ENCODE results near the gene MORN4. TPM values are rescaled to one million over a fixed set of nuclear protein-coding genes. Genes with fewer than 3 reads are reported as not detected.

The MORN4 gene
- total RNA-seq, 4 donors from 2014 or later: 3.7 to 8.2 (median 7.1) TPM

GRCh38 chr10:97675222-97675621, 41.9 kb upstream of the MORN4 start:
- peak overlapping the region in 2 of 4 donors; percentile 13 to 64 for H3K27ac ChIP-seq
- DNase-seq (ENCODE audit: low spot score in 2 of 2): no peak
- H3K36me3 ChIP-seq: peaks cover 2 to 81% (median 4%) of the 10 kb centered on the region in 3 donors
- TF ChIP-seq POLR2A (IDR thresholded peaks at IDR 0.05) (no peak), EP300 (IDR thresholded peaks at IDR 0.05) (no peak), CTCF (IDR thresholded peaks at IDR 0.05) (no peak)
- peaks cover 0 to 27% (median 2%) of the 10 kb centered on the region in 4 donors for H3K4me1 ChIP-seq
- H3K27me3 ChIP-seq: no peaks in the 10 kb centered on the region
- no peak overlapping the region for H3K4me3 ChIP-seq
- H3K9me3 ChIP-seq: no peaks in the 10 kb centered on the region
- 81 to 85% methylated on average over 6 to 8 of the region's 9 CpGs for WGBS, 2 donors

- H3K9me3 ChIP-seq: no peaks in the 10 kb centered on the region
- WGBS, 2 donors: 57 to 68% methylated on average over 8 of the region's 8 CpGs
- peaks cover 2 to 81% (median 7%) of the 10 kb centered on the region in 3 donors for H3K36me3 ChIP-seq
- H3K27ac ChIP-seq: peak overlapping the region in 2 of 4 donors; percentile 59 to 64
- TF ChIP-seq CTCF (IDR thresholded peaks at IDR 0.05) (no peak), EP300 (IDR thresholded peaks at IDR 0.05) (peak in 1 of 2 donors; percentile 42)
- H3K4me1 ChIP-seq: peaks cover 0 to 27% (median 2%) of the 10 kb centered on the region in 4 donors
- peak; percentile 45 to 49 for DNase-seq (ENCODE audit: low spot score in 2 of 2)
- no peak overlapping the region for H3K4me3 ChIP-seq
- no peaks in the 10 kb centered on the region for H3K27me3 ChIP-seq
These were observed 40.6 kb upstream of the MORN4 start for GRCh38 chr10:97673736-97674525.

GRCh38 chr10:97669571-97669970, 36.3 kb upstream of the MORN4 start:
- H3K36me3 ChIP-seq: peaks cover 0 to 81% (median 11%) of the 10 kb centered on the region in 3 donors
- peaks cover 0 to 12% (median 0%) of the 10 kb centered on the region in 4 donors for H3K4me1 ChIP-seq
- 76 to 78% methylated on average over 1 of the region's 1 CpG for WGBS, 2 donors
- H3K27me3 ChIP-seq: no peaks in the 10 kb centered on the region
- no peaks in the 10 kb centered on the region for H3K9me3 ChIP-seq
- DNase-seq (ENCODE audit: low spot score in 2 of 2): no peak
- TF ChIP-seq EP300 (IDR thresholded peaks at IDR 0.05) (no peak), CTCF (IDR thresholded peaks at IDR 0.05) (no peak), POLR2A (IDR thresholded peaks at IDR 0.05) (no peak)
- H3K4me3 ChIP-seq: no peak overlapping the region
- H3K27ac ChIP-seq: no peak overlapping the region

GRCh38 chr10:97667463-97667862, 34.2 kb upstream of the MORN4 start:
- H3K27ac ChIP-seq: no peak overlapping the region
- TF ChIP-seq CTCF (IDR thresholded peaks at IDR 0.05) (no peak), POLR2A (IDR thresholded peaks at IDR 0.05) (no peak), EP300 (IDR thresholded peaks at IDR 0.05) (no peak)
- H3K36me3 ChIP-seq: peaks cover 0 to 88% (median 8%) of the 10 kb centered on the region in 3 donors
- no peaks in the 10 kb centered on the region for H3K9me3 ChIP-seq
- no peak overlapping the region for H3K4me3 ChIP-seq
- no peak for DNase-seq (ENCODE audit: low spot score in 2 of 2)
- no peaks in the 10 kb centered on the region for H3K27me3 ChIP-seq
- H3K4me1 ChIP-seq: no peaks in the 10 kb centered on the region
- 88 to 90% methylated on average over 6 of the region's 6 CpGs for WGBS, 2 donors

GRCh38 chr10:97666992-97667391, 33.7 kb upstream of the MORN4 start:
- Histone ChIP-seq H3K4me1 (no peaks in the 10 kb centered on the region), H3K4me3 (no peak overlapping the region), H3K9me3 (no peaks in the 10 kb centered on the region), H3K27me3 (no peaks in the 10 kb centered on the region), H3K36me3 (peaks cover 0 to 93% (median 8%) of the 10 kb centered on the region in 3 donors), H3K27ac (no peak overlapping the region)
- DNase-seq (ENCODE audit: low spot score in 2 of 2): no peak
- 93 to 94% methylated on average over 7 of the region's 7 CpGs for WGBS, 2 donors
- TF ChIP-seq CTCF (IDR thresholded peaks at IDR 0.05): no peak
- no peak for TF ChIP-seq EP300 (IDR thresholded peaks at IDR 0.05)
- no peak for TF ChIP-seq POLR2A (IDR thresholded peaks at IDR 0.05)

All from tibial nerve (tissue), 4 donors.